ENCODE data around the gene COLQ. TPM values are rescaled to one million over a fixed set of nuclear protein-coding genes. Genes with fewer than 3 reads are reported as not detected.

The COLQ gene
- total RNA-seq, 1 experiment from 2014 or later = 1.3 TPM

DNA sequence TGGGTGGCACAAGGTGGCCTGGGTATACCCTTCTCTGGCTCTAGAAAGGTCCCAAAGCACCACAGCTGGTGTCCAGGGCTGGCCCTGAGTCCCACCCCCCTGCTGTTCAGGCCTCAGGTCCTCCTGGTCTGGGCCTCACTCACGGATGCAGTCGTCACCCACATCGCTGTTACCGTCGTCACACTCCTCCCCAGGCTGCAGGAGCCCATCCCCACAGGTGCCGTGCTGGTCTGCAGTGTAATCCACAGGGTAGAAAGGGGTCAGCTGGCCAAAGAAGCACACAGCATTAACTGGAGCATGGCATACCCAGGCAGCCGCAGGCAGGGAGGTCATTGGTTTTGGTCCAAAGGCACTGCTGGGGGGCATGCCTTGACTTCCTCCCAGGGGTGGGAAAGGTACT is 65.8 kb downstream of the COLQ start:
- CTCF ChIA-PET = no interaction called here
- TF ChIP-seq, protein P1, sequence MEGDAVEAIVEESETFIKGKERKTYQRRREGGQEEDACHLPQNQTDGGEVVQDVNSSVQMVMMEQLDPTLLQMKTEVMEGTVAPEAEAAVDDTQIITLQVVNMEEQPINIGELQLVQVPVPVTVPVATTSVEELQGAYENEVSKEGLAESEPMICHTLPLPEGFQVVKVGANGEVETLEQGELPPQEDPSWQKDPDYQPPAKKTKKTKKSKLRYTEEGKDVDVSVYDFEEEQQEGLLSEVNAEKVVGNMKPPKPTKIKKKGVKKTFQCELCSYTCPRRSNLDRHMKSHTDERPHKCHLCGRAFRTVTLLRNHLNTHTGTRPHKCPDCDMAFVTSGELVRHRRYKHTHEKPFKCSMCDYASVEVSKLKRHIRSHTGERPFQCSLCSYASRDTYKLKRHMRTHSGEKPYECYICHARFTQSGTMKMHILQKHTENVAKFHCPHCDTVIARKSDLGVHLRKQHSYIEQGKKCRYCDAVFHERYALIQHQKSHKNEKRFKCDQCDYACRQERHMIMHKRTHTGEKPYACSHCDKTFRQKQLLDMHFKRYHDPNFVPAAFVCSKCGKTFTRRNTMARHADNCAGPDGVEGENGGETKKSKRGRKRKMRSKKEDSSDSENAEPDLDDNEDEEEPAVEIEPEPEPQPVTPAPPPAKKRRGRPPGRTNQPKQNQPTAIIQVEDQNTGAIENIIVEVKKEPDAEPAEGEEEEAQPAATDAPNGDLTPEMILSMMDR (IDR thresholded peaks at IDR 0.05; ENCODE audit: unreplicated experiment) = no peak

DNA sequence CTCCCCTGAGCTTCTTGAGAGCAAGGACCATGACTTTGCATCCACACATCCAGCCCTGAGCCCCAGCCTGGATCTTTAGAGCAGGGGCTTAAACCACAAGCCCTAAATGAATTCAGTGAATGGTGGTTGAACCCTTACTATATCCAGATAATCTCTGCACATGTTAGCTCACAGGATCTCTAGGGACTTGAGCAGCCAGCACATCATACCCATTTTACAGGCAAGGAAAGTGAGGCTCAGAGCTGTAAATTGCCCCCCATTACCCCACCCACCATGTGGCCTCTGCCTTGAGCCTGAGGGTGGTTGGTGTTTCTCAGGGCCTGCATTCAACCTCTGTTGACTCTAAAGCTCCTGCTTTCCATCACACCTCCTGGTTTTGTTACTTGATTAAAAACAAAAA is 66.5 kb downstream of the COLQ start:
- BruUV-seq (replicated peaks) = no TSS peak
- no peak for DNase-seq
- intact Hi-C loops (cut with micrococcal nuclease; ENCODE audit: unreplicated experiment) = no loop called here
- CTCF ChIA-PET = interaction anchor here (0.5 kb wide), 1 partner anchor 1819 kb away, joined by 4 read pairs; no protein-coding TSS in a partner anchor
- no peaks in the 10 kb centered on the region for H3K9me3 Mint-ChIP-seq (ENCODE audit: low read depth, unreplicated experiment)
- TF ChIP-seq, protein P1 (IDR thresholded peaks at IDR 0.05; ENCODE audit: unreplicated experiment) = no peak
- no peaks in the 10 kb centered on the region for H3K4me1 Mint-ChIP-seq (ENCODE audit: low read depth, unreplicated experiment)
- no peak overlapping the region for H3K4me3 Mint-ChIP-seq (ENCODE audit: low read depth, unreplicated experiment)
- H3K27me3 Mint-ChIP-seq (ENCODE audit: unreplicated experiment) = peaks cover under 1% of the 10 kb centered on the region
- H3K27ac Mint-ChIP-seq (ENCODE audit: unreplicated experiment) = no peak overlapping the region
- H3K36me3 Mint-ChIP-seq (ENCODE audit: insufficient read depth, unreplicated experiment) = no peaks in the 10 kb centered on the region

More for the DNA sequence above, 65.8 kb downstream of the COLQ start:
- no TSS peak for BruUV-seq (replicated peaks)
- Mint-ChIP-seq H3K27me3 (ENCODE audit: unreplicated experiment) (peaks cover 8% of the 10 kb centered on the region), H3K4me1 (ENCODE audit: low read depth, unreplicated experiment) (no peaks in the 10 kb centered on the region), H3K9me3 (ENCODE audit: low read depth, unreplicated experiment) (no peaks in the 10 kb centered on the region), H3K27ac (ENCODE audit: unreplicated experiment) (no peak overlapping the region), H3K4me3 (ENCODE audit: low read depth, unreplicated experiment) (no peak overlapping the region), H3K36me3 (ENCODE audit: insufficient read depth, unreplicated experiment) (no peaks in the 10 kb centered on the region)
- intact Hi-C loops (cut with micrococcal nuclease; ENCODE audit: unreplicated experiment) = no loop called here
- no peak for DNase-seq

DNA sequence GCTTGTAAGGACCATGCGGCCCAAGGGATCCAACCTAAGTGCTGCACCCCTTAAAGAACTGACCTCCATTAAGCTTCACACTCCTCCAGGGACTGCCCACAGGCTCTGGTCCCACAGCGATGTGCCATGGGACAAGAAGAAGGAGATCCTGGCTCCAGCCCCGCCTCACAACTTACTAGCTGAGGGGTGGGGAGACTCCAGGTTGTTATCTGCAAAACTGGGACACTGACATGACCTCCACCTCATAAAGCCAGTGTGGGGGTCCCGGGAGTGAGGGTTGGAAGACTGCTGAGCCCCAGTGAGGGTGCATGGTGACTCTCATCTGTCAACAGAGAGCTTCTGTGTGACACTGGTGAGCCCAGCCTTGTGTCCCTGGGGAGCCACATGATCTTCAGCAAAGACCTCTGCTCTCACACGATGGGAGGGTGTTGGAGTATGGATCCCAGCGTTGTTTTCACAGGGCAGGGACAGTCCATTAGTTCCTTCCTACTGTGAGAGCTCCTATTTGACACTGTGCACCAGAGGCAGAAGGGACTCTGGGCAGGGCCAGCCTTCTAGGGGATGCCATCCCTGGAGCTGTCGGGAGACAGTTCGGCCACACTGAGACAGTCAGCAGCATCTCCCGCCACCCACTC is 67.4 kb downstream of the COLQ start:
- Mint-ChIP-seq H3K4me3 (ENCODE audit: low read depth, unreplicated experiment) (no peak overlapping the region), H3K27ac (ENCODE audit: unreplicated experiment) (no peak overlapping the region), H3K4me1 (ENCODE audit: low read depth, unreplicated experiment) (no peaks in the 10 kb centered on the region), H3K36me3 (ENCODE audit: insufficient read depth, unreplicated experiment) (no peaks in the 10 kb centered on the region), H3K27me3 (ENCODE audit: unreplicated experiment) (no peaks in the 10 kb centered on the region), H3K9me3 (ENCODE audit: low read depth, unreplicated experiment) (no peaks in the 10 kb centered on the region)
- CTCF ChIA-PET = interaction anchor here (0.5 kb wide), 1 partner anchor 1819 kb away, joined by 4 read pairs; no protein-coding TSS in a partner anchor
- intact Hi-C loops (cut with micrococcal nuclease; ENCODE audit: unreplicated experiment) = no loop called here
- no peak for DNase-seq
- no TSS peak for BruUV-seq (replicated peaks)
- TF ChIP-seq, protein P1 (IDR thresholded peaks at IDR 0.05; ENCODE audit: unreplicated experiment) = no peak

- no peaks in the 10 kb centered on the region for H3K4me1 Mint-ChIP-seq (ENCODE audit: low read depth, unreplicated experiment)
- no TSS peak for BruUV-seq (replicated peaks)
- TF ChIP-seq, protein P1 (IDR thresholded peaks at IDR 0.05; ENCODE audit: unreplicated experiment) = no peak
- H3K4me3 Mint-ChIP-seq (ENCODE audit: low read depth, unreplicated experiment) = no peak overlapping the region
- CTCF ChIA-PET = interaction anchor here (0.7 kb wide), 1 partner anchor 157 kb away, joined by 4 read pairs; no protein-coding TSS in a partner anchor
- no peaks in the 10 kb centered on the region for H3K9me3 Mint-ChIP-seq (ENCODE audit: low read depth, unreplicated experiment)
- intact Hi-C loops (cut with micrococcal nuclease; ENCODE audit: unreplicated experiment) = no loop called here
- no peak for DNase-seq
- no peak overlapping the region for H3K27ac Mint-ChIP-seq (ENCODE audit: unreplicated experiment)
- H3K27me3 Mint-ChIP-seq (ENCODE audit: unreplicated experiment) = no peaks in the 10 kb centered on the region
- no peaks in the 10 kb centered on the region for H3K36me3 Mint-ChIP-seq (ENCODE audit: insufficient read depth, unreplicated experiment)
Observed at GRCh38 chr3:15453501-15453900, 68.0 kb downstream of the COLQ start.
